Measurements from ENCODE around the gene MTFR1L.

Gene MTFR1L

GRCh38 chr1:25792115-25792514 lies 27.6 kb upstream of the MTFR1L start:
- no peak for DNase-seq

- DNase-seq: no peak
These were observed 26.1 kb upstream of the MTFR1L start for GRCh38 chr1:25793585-25794170.

- DNase-seq: no peak
These were observed 25.4 kb upstream of the MTFR1L start for GRCh38 chr1:25794325-25794724.

- DNase-seq: no peak
These were observed 24.5 kb upstream of the MTFR1L start for GRCh38 chr1:25795211-25795610.

- no peak for DNase-seq
These were observed 23.6 kb upstream of the MTFR1L start for GRCh38 chr1:25795946-25796810.

- peak; percentile 15 for DNase-seq
These were observed 22.8 kb upstream of the MTFR1L start for GRCh38 chr1:25796811-25797458.

- no peak for DNase-seq
These were observed 21.8 kb upstream of the MTFR1L start for GRCh38 chr1:25797939-25798338.

- no peak for DNase-seq
These were observed 20.9 kb upstream of the MTFR1L start for GRCh38 chr1:25798666-25799351.

- DNase-seq: no peak
These were observed 20.3 kb upstream of the MTFR1L start for GRCh38 chr1:25799352-25799934.

- DNase-seq: no peak
These were observed 19.6 kb upstream of the MTFR1L start, which contains the start of gene SELENON for GRCh38 chr1:25799935-25800702. TSS of gene SELENON (plus strand) at chr1:25800193. CDS start at chr1:25800231, 38 bp downstream.

- DNase-seq: no peak
These were observed 18.9 kb upstream of the MTFR1L start for GRCh38 chr1:25800703-25801377.

GRCh38 chr1:25802915-25803314 lies 16.8 kb upstream of the MTFR1L start:
- no peak for DNase-seq

- no peak for DNase-seq
These were observed 16.4 kb upstream of the MTFR1L start for GRCh38 chr1:25803368-25803767.

GRCh38 chr1:25804244-25804963 lies 15.3 kb upstream of the MTFR1L start:
- DNase-seq: no peak

- DNase-seq: no peak
These were observed 14.5 kb upstream of the MTFR1L start for GRCh38 chr1:25804964-25805862.

GRCh38 chr1:25805863-25806225 lies 13.9 kb upstream of the MTFR1L start:
- DNase-seq: no peak

- no peak for DNase-seq
These were observed 13.3 kb upstream of the MTFR1L start for GRCh38 chr1:25806418-25806817.

GRCh38 chr1:25807480-25808390 lies 12.0 kb upstream of the MTFR1L start:
- no peak for DNase-seq
